ENCODE results near the gene THOC1. TPM values are rescaled to one million over a fixed set of nuclear protein-coding genes. Genes with fewer than 3 reads are reported as not detected.

Gene THOC1
- total RNA-seq, 1 experiment from 2014 or later: 74.5 TPM

- H3K9ac ChIP-seq (ENCODE audit: extremely low read depth, insufficient read length, low read length): no peak overlapping the region
- no CpG with 5 or more reads among the region's 1 CpG for WGBS (ENCODE audit: extremely low coverage, insufficient read length, low lambda C conversion rate)
- peak overlapping the region in 2 of 3 experiments; percentile 15 to 74; a peak in 4 of 7 replicates for H3K27ac Mint-ChIP-seq
Observed at GRCh38 chr18:195651-196050, 72.2 kb downstream of the THOC1 start.

More at GRCh38 chr18:195651-196050, 72.2 kb downstream of the THOC1 start:
- Histone ChIP-seq H2BK12ac (ENCODE audit: insufficient read length, low read depth, low read length) (no peak overlapping the region), H4K20me1 (ENCODE audit: control insufficient read depth, insufficient read depth, insufficient read length) (no peaks in the 10 kb centered on the region), H3K4me1 (ENCODE audit: insufficient read depth, low read length) (no peaks in the 10 kb centered on the region), H2BK5ac (ENCODE audit: insufficient read length, low read length) (no peak overlapping the region), H3K14ac (ENCODE audit: insufficient read depth, low read length) (no peak overlapping the region), H3K23me2 (ENCODE audit: insufficient read length, low read depth, low read length, poor library complexity, severe bottlenecking) (no peaks in the 10 kb centered on the region), H3K4me2 (ENCODE audit: insufficient read depth, insufficient read length, low read length) (no peak overlapping the region), H3K9me3 (ENCODE audit: control insufficient read depth, low read depth, low read length) (no peaks in the 10 kb centered on the region), H2BK20ac (ENCODE audit: low read depth, low read length, poor library complexity, severe bottlenecking) (no peak overlapping the region), H3K79me2 (ENCODE audit: insufficient read depth, low read length) (no peaks in the 10 kb centered on the region), H4K8ac (replicated peaks; ENCODE audit: insufficient read length, low read depth, low read length) (no peak overlapping the region), H3K27ac (ENCODE audit: insufficient read length, low read depth, low read length) (no peak overlapping the region), H2BK15ac (ENCODE audit: low read depth, low read length) (no peak overlapping the region), H3K23ac (ENCODE audit: insufficient read length, low read depth, low read length) (no peak overlapping the region), H3T11ph (ENCODE audit: low read length) (no peak overlapping the region), H2BK120ac (ENCODE audit: low read depth, low read length, poor library complexity, severe bottlenecking) (no peak overlapping the region), H2AFZ (ENCODE audit: low read length) (no peak overlapping the region), H3K79me1 (ENCODE audit: insufficient read depth, low read depth, low read length, poor library complexity, severe bottlenecking) (no peaks in the 10 kb centered on the region), H3K4ac (ENCODE audit: low read depth, low read length) (no peak overlapping the region), H4K91ac (ENCODE audit: insufficient read length, low read depth, low read length) (no peak overlapping the region), H3K27me3 (ENCODE audit: insufficient read depth, low read length) (no peaks in the 10 kb centered on the region), H2AK5ac (ENCODE audit: insufficient read length, low read length) (no peak overlapping the region), H3K56ac (ENCODE audit: insufficient read length, low read depth, low read length) (no peak overlapping the region), H4K5ac (ENCODE audit: insufficient read length, low read depth, low read length) (no peak overlapping the region), H3K18ac (ENCODE audit: insufficient read length, low read depth, low read length) (no peak overlapping the region)
- Mint-ChIP-seq H3K9me3 (no peaks in the 10 kb centered on the region), H3K36me3 (ENCODE audit: insufficient read depth in 1 of 3, low read depth in 3 of 3) (peaks cover 6 to 40% (median 39%) of the 10 kb centered on the region in 3 experiments; a peak in 5 of 7 replicates), H3K4me1 (peaks cover 0 to 6% of the 10 kb centered on the region in 2 experiments; a peak in 2 of 4 replicates), H3K27me3 (ENCODE audit: low read depth) (no peaks in the 10 kb centered on the region), H3K4me3 (no peak overlapping the region)
- DNase-seq: no peak
- no peak for TF ChIP-seq CTCF (conservative IDR thresholded peaks at IDR 0.05)

All from H9 (cell line).